Neural cell (in vitro differentiated cells): Measurements from ENCODE around the gene MYOG. TPM values are rescaled to one million over a fixed set of nuclear protein-coding genes. Genes with fewer than 3 reads are reported as not detected.

ENCODE experiments used
- H2AFZ ChIP-seq: fragments of 200-600, 300-800 bp; sonication (generic), shearing (Covaris generic); 2 replicates; pipeline ENCODE4 v1.6.0; 2014; ENCODE audit warnings: low read depth, mild to moderate bottlenecking, antibody characterized with exemption, low read length, moderate library complexity
- H3F3A ChIP-seq: fragments of 200-600 bp; shearing (Covaris generic); 2 replicates; pipeline ENCODE4 v1.6.1; 2016; ENCODE audit warnings: mild to moderate bottlenecking, moderate library complexity, mixed read lengths, antibody characterized with exemption, low read length; ENCODE audit not compliant: insufficient read depth, poor library complexity, severe bottlenecking
- H3K27ac ChIP-seq: fragments of 200-600, 300-800 bp; sonication (generic), shearing (Covaris generic); 2 replicates; pipeline ENCODE4 v1.5.1; 2014; ENCODE audit warnings: mild to moderate bottlenecking, low read length, moderate library complexity
- H3K27me3 ChIP-seq: fragments of 300-800, 200-600 bp; sonication (generic), shearing (Covaris generic); 2 replicates; pipeline ENCODE4 v1.6.0; 2014; ENCODE audit warnings: mild to moderate bottlenecking, low read depth, low read length, moderate library complexity; ENCODE audit not compliant: insufficient read depth
- H3K36me3 ChIP-seq: fragments of 300-800, 200-600 bp; sonication (generic), shearing (Covaris generic); 2 replicates; pipeline ENCODE4 v1.5.1; 2014; ENCODE audit warnings: mild to moderate bottlenecking, antibody characterized with exemption, low read length, moderate library complexity; ENCODE audit not compliant: insufficient read depth
- H3K4me2 ChIP-seq: fragments of 300-800, 200-600 bp; sonication (generic), shearing (Covaris generic); 2 replicates; pipeline ENCODE4 v1.6.0; 2014; ENCODE audit warnings: mild to moderate bottlenecking, low read length
- H3K4me3 ChIP-seq: fragments of 300-800, 200-600 bp; sonication (generic), shearing (Covaris generic); 2 replicates; pipeline ENCODE4 v1.5.1; 2014; ENCODE audit warnings: mild to moderate bottlenecking, low read length, moderate library complexity
- H3K79me2 ChIP-seq: fragments of 200-600 bp; shearing (Covaris generic); replicated peaks from 2 replicates; pipeline ENCODE4 v1.6.0; 2014; ENCODE audit warnings: mild to moderate bottlenecking, low read length, moderate library complexity; ENCODE audit not compliant: insufficient read depth
- H3K9ac ChIP-seq: fragments of 300-800, 200-600 bp; sonication (generic), shearing (Covaris generic); 2 replicates; pipeline ENCODE4 v1.6.1; 2016; ENCODE audit warnings: mild to moderate bottlenecking, low read length, mixed read lengths
- H3K9me2 ChIP-seq: fragments of 200-600 bp; shearing (Covaris generic); 2 replicates; pipeline ENCODE4 v1.6.1; 2016; ENCODE audit warnings: mild to moderate bottlenecking, low read length, mixed read lengths; ENCODE audit not compliant: insufficient read depth
- H3K9me3 ChIP-seq: fragments of 200-600, 300-800 bp; sonication (generic), shearing (Covaris generic); 2 replicates; pipeline ENCODE4 v1.6.1; 2016; ENCODE audit warnings: mild to moderate bottlenecking, mixed run types, low read length, moderate library complexity, mixed read lengths
- H4K20me1 ChIP-seq: fragments of 200-600 bp; shearing (Covaris generic); 2 replicates; pipeline ENCODE4 v1.6.1; 2016; ENCODE audit warnings: mild to moderate bottlenecking, mixed run types; ENCODE audit not compliant: insufficient read depth
- CTCF ChIP-seq: fragments of 450-650 bp; IDR thresholded peaks from 2 replicates; pipeline ENCODE4 v1.5.1; 2014; ENCODE audit warnings: antibody characterized with exemption, mild to moderate bottlenecking, moderate library complexity; ENCODE audit not compliant: poor library complexity, severe bottlenecking
- EP300 ChIP-seq: fragments of 450-650 bp; conservative IDR thresholded peaks from 2 replicates; pipeline ENCODE4 v1.6.1; 2014; ENCODE audit warnings: antibody characterized with exemption, mild to moderate bottlenecking, moderate library complexity; ENCODE audit not compliant: poor library complexity, severe bottlenecking
- EZH2 ChIP-seq: fragments of 200-600, 300-800 bp; shearing (Covaris generic), sonication (generic); IDR thresholded peaks from 2 replicates; pipeline ENCODE4 v1.6.1; 2014; ENCODE audit warnings: antibody characterized with exemption, low read length, borderline replicate concordance, mild to moderate bottlenecking; ENCODE audit not compliant: insufficient read depth, poor library complexity, severe bottlenecking
- MXI1 ChIP-seq: fragments of 450-650 bp; conservative IDR thresholded peaks from 2 replicates; pipeline ENCODE4 v1.6.1; 2014; ENCODE audit warnings: antibody characterized with exemption, mild to moderate bottlenecking; ENCODE audit not compliant: poor library complexity, severe bottlenecking
- POLR2AphosphoS5 ChIP-seq: IDR thresholded peaks from 2 replicates; pipeline ENCODE4 v1.6.1; 2012
- RAD21 ChIP-seq: fragments of 450-650 bp; conservative IDR thresholded peaks from 2 replicates; pipeline ENCODE4 v1.6.1; 2014; ENCODE audit warnings: antibody characterized with exemption, mild to moderate bottlenecking, moderate library complexity
- SMC3 ChIP-seq: fragments of 450-650 bp; conservative IDR thresholded peaks from 2 replicates; pipeline ENCODE4 v1.6.1; 2014; ENCODE audit warnings: antibody characterized with exemption, mild to moderate bottlenecking, moderate library complexity; ENCODE audit not compliant: poor library complexity
- TAF1 ChIP-seq: IDR thresholded peaks from 2 replicates; pipeline ENCODE4 v1.6.1; 2012; ENCODE audit warnings: low read depth
- polyA plus RNA-seq: library from polyadenylated mRNA; depleted of rRNA; stranded (reverse); fragments of >200 nt; gene quantifications from 2 replicates; pipeline ENCODE4 v1.2.3, GENCODE V29; 2014
- TF ChIP-seq, protein P1 (sequence below): IDR thresholded peaks from 2 replicates; pipeline ENCODE4 v1.6.1; 2012; ENCODE audit warnings: borderline replicate concordance

The MYOG gene
- polyA plus RNA-seq, 1 donor from 2014 or later, result not detected

- TF ChIP-seq TAF1 (no peak), EP300 (no peak), POLR2AphosphoS5 (no peak)
Observed at GRCh38 chr1:203091199-203091477, 5.3 kb upstream of the MYOG start (continued).

DNA sequence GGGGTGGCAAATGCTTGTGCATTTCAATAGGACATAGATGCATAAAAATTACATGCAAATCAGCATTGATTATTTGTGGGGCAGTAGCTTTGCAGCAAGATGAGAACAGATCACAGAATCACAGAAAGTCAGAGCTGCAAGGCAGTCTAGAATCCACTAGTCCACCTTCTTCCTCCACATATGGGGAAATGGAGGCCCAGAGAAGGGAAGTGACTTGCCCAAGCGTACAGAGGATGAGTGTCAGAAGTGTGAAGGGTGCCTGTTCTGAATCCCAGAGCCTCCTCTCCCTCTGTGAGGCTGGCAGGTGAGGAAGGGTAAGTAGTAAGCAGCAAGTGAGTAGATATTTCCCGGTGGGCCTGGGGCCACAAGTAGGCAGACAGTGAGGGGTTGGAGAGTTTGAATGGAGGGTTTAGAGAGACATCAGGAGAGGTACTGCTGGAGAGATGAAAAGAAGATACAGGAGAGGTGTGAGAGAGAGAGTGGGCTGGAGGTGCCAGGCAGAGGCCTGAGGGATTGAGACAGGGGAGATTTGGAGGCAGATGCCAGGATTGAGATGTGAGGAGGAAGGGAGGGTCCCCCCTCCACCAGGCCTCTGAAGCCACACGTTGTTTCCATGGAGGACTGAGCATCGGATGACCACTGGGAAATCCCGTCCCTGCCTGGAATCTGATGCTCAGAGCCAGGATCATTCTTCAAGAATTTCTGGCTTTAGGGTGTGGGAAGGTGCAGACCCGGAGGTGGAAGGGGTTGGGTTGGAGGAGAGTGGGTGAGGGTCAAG, 4.8 kb upstream of the MYOG start:
- H3K9me3 ChIP-seq, result peaks cover 6% of the 10 kb centered on the region
- no peak overlapping the region for H2AFZ ChIP-seq
- no peaks in the 10 kb centered on the region for H3K27me3 ChIP-seq
- H3K79me2 ChIP-seq, result no peaks in the 10 kb centered on the region
- H3K4me2 ChIP-seq, result no peak overlapping the region
- H3K9me2 ChIP-seq, result no peaks in the 10 kb centered on the region
- H3F3A ChIP-seq, result no peaks in the 10 kb centered on the region
- no peak overlapping the region for H3K4me3 ChIP-seq
- no peak overlapping the region for H3K9ac ChIP-seq
- H4K20me1 ChIP-seq, result no peaks in the 10 kb centered on the region
- TF ChIP-seq CTCF, result no peak
- no peak for TF ChIP-seq TAF1
- no peak for TF ChIP-seq SMC3
- TF ChIP-seq, protein P1, sequence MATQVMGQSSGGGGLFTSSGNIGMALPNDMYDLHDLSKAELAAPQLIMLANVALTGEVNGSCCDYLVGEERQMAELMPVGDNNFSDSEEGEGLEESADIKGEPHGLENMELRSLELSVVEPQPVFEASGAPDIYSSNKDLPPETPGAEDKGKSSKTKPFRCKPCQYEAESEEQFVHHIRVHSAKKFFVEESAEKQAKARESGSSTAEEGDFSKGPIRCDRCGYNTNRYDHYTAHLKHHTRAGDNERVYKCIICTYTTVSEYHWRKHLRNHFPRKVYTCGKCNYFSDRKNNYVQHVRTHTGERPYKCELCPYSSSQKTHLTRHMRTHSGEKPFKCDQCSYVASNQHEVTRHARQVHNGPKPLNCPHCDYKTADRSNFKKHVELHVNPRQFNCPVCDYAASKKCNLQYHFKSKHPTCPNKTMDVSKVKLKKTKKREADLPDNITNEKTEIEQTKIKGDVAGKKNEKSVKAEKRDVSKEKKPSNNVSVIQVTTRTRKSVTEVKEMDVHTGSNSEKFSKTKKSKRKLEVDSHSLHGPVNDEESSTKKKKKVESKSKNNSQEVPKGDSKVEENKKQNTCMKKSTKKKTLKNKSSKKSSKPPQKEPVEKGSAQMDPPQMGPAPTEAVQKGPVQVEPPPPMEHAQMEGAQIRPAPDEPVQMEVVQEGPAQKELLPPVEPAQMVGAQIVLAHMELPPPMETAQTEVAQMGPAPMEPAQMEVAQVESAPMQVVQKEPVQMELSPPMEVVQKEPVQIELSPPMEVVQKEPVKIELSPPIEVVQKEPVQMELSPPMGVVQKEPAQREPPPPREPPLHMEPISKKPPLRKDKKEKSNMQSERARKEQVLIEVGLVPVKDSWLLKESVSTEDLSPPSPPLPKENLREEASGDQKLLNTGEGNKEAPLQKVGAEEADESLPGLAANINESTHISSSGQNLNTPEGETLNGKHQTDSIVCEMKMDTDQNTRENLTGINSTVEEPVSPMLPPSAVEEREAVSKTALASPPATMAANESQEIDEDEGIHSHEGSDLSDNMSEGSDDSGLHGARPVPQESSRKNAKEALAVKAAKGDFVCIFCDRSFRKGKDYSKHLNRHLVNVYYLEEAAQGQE, result no peak
- no peak for TF ChIP-seq MXI1
- TF ChIP-seq EZH2, result no peak
- TF ChIP-seq RAD21, result no peak
- no peak for TF ChIP-seq EP300
- no peak for TF ChIP-seq POLR2AphosphoS5
- no peak overlapping the region for H3K27ac ChIP-seq
- H3K36me3 ChIP-seq, result no peaks in the 10 kb centered on the region

GRCh38 chr1:203089651-203090045, 3.8 kb upstream of the MYOG start:
- Histone ChIP-seq H2AFZ (no peak overlapping the region), H4K20me1 (no peaks in the 10 kb centered on the region), H3K27me3 (no peaks in the 10 kb centered on the region), H3K9me2 (no peaks in the 10 kb centered on the region), H3K9ac (no peak overlapping the region), H3K36me3 (no peaks in the 10 kb centered on the region), H3K4me3 (no peak overlapping the region), H3K9me3 (no peaks in the 10 kb centered on the region), H3K4me2 (no peak overlapping the region), H3K79me2 (no peaks in the 10 kb centered on the region), H3K27ac (no peak overlapping the region), H3F3A (no peaks in the 10 kb centered on the region)
- TF ChIP-seq, protein P1, result no peak
- TF ChIP-seq TAF1, result no peak
- no peak for TF ChIP-seq MXI1
- TF ChIP-seq EP300, result no peak
- no peak for TF ChIP-seq POLR2AphosphoS5
- TF ChIP-seq CTCF, result no peak
